ENCODE data around the gene ABCB1. TPM values are rescaled to one million over a fixed set of nuclear protein-coding genes. Genes with fewer than 3 reads are reported as not detected.
"Not testable (repeated sequence)": the region's sequence is repeated elsewhere in the genome, so short reads cannot be mapped to it uniquely, and the experiment has no call there.

The ABCB1 gene
- total RNA-seq, 1 donor from 2014 or later = not detected

DNA sequence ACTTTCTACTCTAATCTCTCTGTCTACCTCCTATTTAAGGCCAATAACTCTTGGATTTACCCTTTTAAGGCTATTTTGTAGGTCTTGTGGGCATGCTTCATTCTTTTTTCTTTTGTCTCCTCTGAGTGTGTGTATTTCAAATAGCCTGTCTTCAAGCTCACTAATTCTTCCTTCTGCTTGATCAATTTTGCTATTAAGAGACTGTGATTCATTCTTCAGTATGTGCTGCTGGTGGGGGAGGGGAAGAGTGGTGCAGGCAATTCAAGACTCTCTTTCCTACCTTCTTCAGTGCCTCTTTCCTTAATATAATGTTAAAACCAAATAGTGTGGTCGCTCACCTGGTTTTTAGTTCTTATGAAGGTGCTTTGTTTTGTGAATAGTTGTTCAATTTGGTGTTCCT lies 20.0 kb downstream of the ABCB1 start:
- H2AFZ ChIP-seq (replicated peaks) = no peak overlapping the region
- no peaks in the 10 kb centered on the region for H3K9me3 ChIP-seq (ENCODE audit: low read depth)
- no peak overlapping the region for H3K27ac Mint-ChIP-seq
- no peaks in the 10 kb centered on the region for H4K20me1 ChIP-seq (ENCODE audit: low read depth)
- H3K4me1 Mint-ChIP-seq = peaks cover 14% of the 10 kb centered on the region
- peaks cover 13% of the 10 kb centered on the region for H3K4me1 ChIP-seq
- H3K9me3 Mint-ChIP-seq = no peaks in the 10 kb centered on the region
- no peak overlapping the region for H3K27ac ChIP-seq
- no peak overlapping the region for H3K9ac ChIP-seq
- no peaks in the 10 kb centered on the region for H3K36me3 ChIP-seq
- H3K4me3 Mint-ChIP-seq = no peak overlapping the region
- H3K79me2 ChIP-seq (ENCODE audit: low read depth) = no peaks in the 10 kb centered on the region
- H3F3A ChIP-seq (ENCODE audit: low read depth) = no peaks in the 10 kb centered on the region
- no peaks in the 10 kb centered on the region for H3K36me3 Mint-ChIP-seq
- H3K27me3 Mint-ChIP-seq (ENCODE audit: insufficient read depth, low read depth) = no peaks in the 10 kb centered on the region
- peak; percentile 20 for DNase-seq (ENCODE audit: low spot score)
- TF ChIP-seq EZH2phosphoT487 (IDR thresholded peaks at IDR 0.05) (no peak), EZH2 (IDR thresholded peaks at IDR 0.05) (no peak)
- TF ChIP-seq, protein P1, sequence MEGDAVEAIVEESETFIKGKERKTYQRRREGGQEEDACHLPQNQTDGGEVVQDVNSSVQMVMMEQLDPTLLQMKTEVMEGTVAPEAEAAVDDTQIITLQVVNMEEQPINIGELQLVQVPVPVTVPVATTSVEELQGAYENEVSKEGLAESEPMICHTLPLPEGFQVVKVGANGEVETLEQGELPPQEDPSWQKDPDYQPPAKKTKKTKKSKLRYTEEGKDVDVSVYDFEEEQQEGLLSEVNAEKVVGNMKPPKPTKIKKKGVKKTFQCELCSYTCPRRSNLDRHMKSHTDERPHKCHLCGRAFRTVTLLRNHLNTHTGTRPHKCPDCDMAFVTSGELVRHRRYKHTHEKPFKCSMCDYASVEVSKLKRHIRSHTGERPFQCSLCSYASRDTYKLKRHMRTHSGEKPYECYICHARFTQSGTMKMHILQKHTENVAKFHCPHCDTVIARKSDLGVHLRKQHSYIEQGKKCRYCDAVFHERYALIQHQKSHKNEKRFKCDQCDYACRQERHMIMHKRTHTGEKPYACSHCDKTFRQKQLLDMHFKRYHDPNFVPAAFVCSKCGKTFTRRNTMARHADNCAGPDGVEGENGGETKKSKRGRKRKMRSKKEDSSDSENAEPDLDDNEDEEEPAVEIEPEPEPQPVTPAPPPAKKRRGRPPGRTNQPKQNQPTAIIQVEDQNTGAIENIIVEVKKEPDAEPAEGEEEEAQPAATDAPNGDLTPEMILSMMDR (IDR thresholded peaks at IDR 0.05) = no peak
- H3K4me3 ChIP-seq = no peak overlapping the region
- H3K27me3 ChIP-seq = no peaks in the 10 kb centered on the region
- H3K4me2 ChIP-seq = peak overlapping the region; percentile 18

DNA sequence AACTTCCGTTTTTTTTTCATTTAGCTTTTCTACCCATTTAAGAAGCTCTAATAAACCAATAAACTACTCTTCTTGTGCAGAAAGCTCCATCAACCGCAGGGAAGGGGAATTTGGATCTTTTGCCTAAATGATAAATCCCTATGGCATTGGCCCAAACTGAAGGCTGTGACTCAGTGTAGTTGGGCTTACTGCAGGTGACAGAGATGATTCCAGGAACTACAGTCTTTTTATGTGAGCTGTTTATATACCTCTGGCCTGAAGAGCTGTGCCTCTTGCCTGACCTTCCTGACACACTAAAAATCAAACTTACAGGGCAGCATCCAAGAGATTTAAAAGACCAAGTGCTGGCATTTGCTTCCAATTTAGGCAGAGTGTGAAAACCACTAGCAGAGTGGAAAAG lies 25.2 kb downstream of the ABCB1 start:
- H3K36me3 ChIP-seq = no peaks in the 10 kb centered on the region
- no peaks in the 10 kb centered on the region for H3K27me3 Mint-ChIP-seq (ENCODE audit: insufficient read depth, low read depth)
- H3F3A ChIP-seq (ENCODE audit: low read depth) = no peaks in the 10 kb centered on the region
- H3K4me1 ChIP-seq = peaks cover 2% of the 10 kb centered on the region
- no peak overlapping the region for H3K4me2 ChIP-seq
- H3K4me3 ChIP-seq = no peak overlapping the region
- H3K9ac ChIP-seq = no peak overlapping the region
- H3K27ac ChIP-seq = no peak overlapping the region
- H3K9me3 Mint-ChIP-seq = peaks cover 2% of the 10 kb centered on the region
- peaks cover 4% of the 10 kb centered on the region for H3K4me1 Mint-ChIP-seq
- no peaks in the 10 kb centered on the region for H4K20me1 ChIP-seq (ENCODE audit: low read depth)
- H3K79me2 ChIP-seq (ENCODE audit: low read depth) = no peaks in the 10 kb centered on the region
- no peaks in the 10 kb centered on the region for H3K36me3 Mint-ChIP-seq
- H3K27me3 ChIP-seq = no peaks in the 10 kb centered on the region
- TF ChIP-seq, protein P1 (IDR thresholded peaks at IDR 0.05) = no peak
- no peaks in the 10 kb centered on the region for H3K9me3 ChIP-seq (ENCODE audit: low read depth)
- no peak overlapping the region for H3K27ac Mint-ChIP-seq
- no peak overlapping the region for H3K4me3 Mint-ChIP-seq
- no peak overlapping the region for H2AFZ ChIP-seq (replicated peaks)
- no peak for DNase-seq (ENCODE audit: low spot score)

DNA sequence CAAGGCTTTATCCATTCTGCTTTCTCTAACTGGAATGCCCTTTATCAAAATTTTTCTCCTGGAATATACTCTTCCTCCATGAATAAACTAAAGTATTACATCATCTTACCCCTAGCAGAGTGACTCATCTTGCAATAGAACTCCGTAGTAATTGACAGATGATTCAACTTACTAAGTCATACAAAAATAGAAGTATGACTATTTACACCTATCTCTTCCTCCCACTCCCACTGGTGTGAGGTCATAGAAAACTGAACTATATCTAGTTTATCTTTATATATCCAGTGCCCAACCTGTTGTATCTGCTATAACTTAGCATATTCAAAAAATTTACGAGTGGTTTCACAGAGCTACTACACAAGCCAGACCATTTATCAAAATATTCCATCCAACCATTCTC lies 26.1 kb downstream of the ABCB1 start:
- H3K27me3 ChIP-seq = no peaks in the 10 kb centered on the region
- no peaks in the 10 kb centered on the region for H3K36me3 Mint-ChIP-seq
- H3F3A ChIP-seq (ENCODE audit: low read depth) = no peaks in the 10 kb centered on the region
- TF ChIP-seq EZH2 (IDR thresholded peaks at IDR 0.05) = no peak
- no peaks in the 10 kb centered on the region for H3K9me3 ChIP-seq (ENCODE audit: low read depth)
- H3K9me3 Mint-ChIP-seq = peaks cover 2% of the 10 kb centered on the region
- H3K27me3 Mint-ChIP-seq (ENCODE audit: insufficient read depth, low read depth) = no peaks in the 10 kb centered on the region
- no peak overlapping the region for H3K4me3 ChIP-seq
- no peaks in the 10 kb centered on the region for H3K4me1 Mint-ChIP-seq
- H3K4me2 ChIP-seq = no peak overlapping the region
- H3K27ac Mint-ChIP-seq = no peak overlapping the region
- H3K36me3 ChIP-seq = no peaks in the 10 kb centered on the region
- H2AFZ ChIP-seq (replicated peaks) = no peak overlapping the region
- no peaks in the 10 kb centered on the region for H3K4me1 ChIP-seq
- H3K79me2 ChIP-seq (ENCODE audit: low read depth) = no peaks in the 10 kb centered on the region
- no peak overlapping the region for H3K27ac ChIP-seq
- no peaks in the 10 kb centered on the region for H4K20me1 ChIP-seq (ENCODE audit: low read depth)
- no peak overlapping the region for H3K9ac ChIP-seq
- no peak overlapping the region for H3K4me3 Mint-ChIP-seq
- DNase-seq (ENCODE audit: low spot score) = no peak

DNA sequence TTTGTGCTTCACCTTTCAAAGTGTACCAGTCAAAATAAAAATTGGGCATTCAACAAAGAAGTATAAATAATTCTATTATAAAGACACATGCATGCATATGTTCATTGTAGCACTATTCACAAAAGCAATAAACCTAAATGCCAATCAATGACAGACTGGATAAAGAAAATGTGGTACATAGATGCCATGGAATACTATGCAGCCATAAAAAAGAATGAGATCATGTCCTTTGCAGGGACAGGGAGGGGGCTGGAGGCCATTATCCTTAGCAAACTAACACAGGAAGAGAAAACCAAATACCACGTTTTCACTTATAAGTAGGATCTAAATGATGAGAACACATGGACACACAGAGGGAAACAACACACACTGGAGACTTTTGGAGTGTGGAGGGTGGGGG lies 28.2 kb downstream of the ABCB1 start:
- H3K36me3 ChIP-seq; H3K27me3 Mint-ChIP-seq (ENCODE audit: insufficient read depth, low read depth); H3K4me3 Mint-ChIP-seq: not testable (repeated sequence)

More for the DNA sequence above, 28.2 kb downstream of the ABCB1 start:
- DNase-seq (ENCODE audit: low spot score); H3K4me3 ChIP-seq; H3K4me2 ChIP-seq; H3K27me3 ChIP-seq; H3K9me3 ChIP-seq (ENCODE audit: low read depth); H3K27ac Mint-ChIP-seq; H2AFZ ChIP-seq (replicated peaks); H3K4me1 Mint-ChIP-seq; H3K36me3 Mint-ChIP-seq; H3K79me2 ChIP-seq (ENCODE audit: low read depth); H3K9me3 Mint-ChIP-seq; H3K4me1 ChIP-seq; H3F3A ChIP-seq (ENCODE audit: low read depth); H4K20me1 ChIP-seq (ENCODE audit: low read depth); H3K27ac ChIP-seq; H3K9ac ChIP-seq: not testable (repeated sequence)
